Measurements from ENCODE around the gene GPR3. TPM values are rescaled to one million over a fixed set of nuclear protein-coding genes. Genes with fewer than 3 reads are reported as not detected.
"Not testable (repeated sequence)": the region's sequence is repeated elsewhere in the genome, so short reads cannot be mapped to it uniquely, and the experiment has no call there.

The GPR3 gene
- total and polyA plus RNA-seq, 2 of the 8 experiments (the other 6 are each of a cell fraction or from before 2014, with no cell fraction given), result 9.9 to 26.5 TPM

DNA sequence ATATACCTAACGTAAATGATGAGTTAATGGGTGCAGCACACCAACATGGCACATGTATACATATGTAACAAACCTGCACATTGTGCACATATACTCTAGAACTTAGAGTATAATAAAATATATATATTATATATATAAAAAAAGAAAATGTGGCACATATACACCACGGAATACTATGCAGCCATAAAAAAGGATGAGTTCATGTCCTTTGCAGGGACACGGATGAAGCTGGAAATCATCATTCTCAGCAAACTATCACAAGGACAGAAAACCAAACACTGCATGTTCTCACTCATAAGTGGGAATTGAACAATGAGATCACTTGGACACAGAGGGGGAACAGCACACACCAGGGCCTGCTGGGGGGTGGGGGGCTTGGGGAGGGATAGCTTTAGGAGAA, 7.6 kb upstream of the GPR3 start:
- H3K4me2 ChIP-seq (ENCODE audit: insufficient read depth in 1 of 2, low read depth in 2 of 2, low read length in 2 of 2); H2BK120ac ChIP-seq (replicated peaks; ENCODE audit: low read depth, low read length); H3K23me2 ChIP-seq (ENCODE audit: low read depth, low read length); H3K4me3 ChIP-seq (ENCODE audit: extremely low read depth in 1 of 4, insufficient read depth in 2 of 4, low read depth in 3 of 4, low read length in 4 of 4); H2AFZ ChIP-seq (ENCODE audit: low read length); H2BK12ac ChIP-seq (ENCODE audit: low read depth, low read length); H3K4me1 ChIP-seq (replicated peaks in 1 of 4; ENCODE audit: control insufficient read depth in 3 of 4, insufficient read depth in 4 of 4, low read length in 3 of 4); H3K18ac ChIP-seq (ENCODE audit: extremely low read depth, low read length); H4K91ac ChIP-seq (replicated peaks; ENCODE audit: insufficient read length, low read length); H3K27ac ChIP-seq (ENCODE audit: low read depth, low read length); H3K14ac ChIP-seq (ENCODE audit: insufficient read length); H4K5ac ChIP-seq (ENCODE audit: insufficient read length, low read depth, low read length); H4K8ac ChIP-seq (ENCODE audit: extremely low read depth, insufficient read depth, low read length); H3K23ac ChIP-seq (ENCODE audit: insufficient read length); H3K79me1 ChIP-seq (ENCODE audit: low read depth, low read length); H2BK5ac ChIP-seq (ENCODE audit: low read depth, low read length); FAIRE-seq; H2BK15ac ChIP-seq (ENCODE audit: low read length); DNase-seq (ENCODE audit: low read depth in 1 of 2, low spot score in 2 of 2); H3K56ac ChIP-seq (replicated peaks; ENCODE audit: insufficient read length, low read depth, low read length); H3K9me3 ChIP-seq (ENCODE audit: insufficient read depth in 2 of 2, low read depth in 1 of 2, low read length in 1 of 2); H3K36me3 ChIP-seq (ENCODE audit: control insufficient read depth in 2 of 4, insufficient read depth in 4 of 4, low read length in 3 of 4); H3K4ac ChIP-seq (replicated peaks; ENCODE audit: insufficient read length, low read depth, low read length); H3K9ac ChIP-seq (replicated peaks in 1 of 4; ENCODE audit: extremely low read depth in 1 of 4, low read depth in 3 of 4, low read length in 3 of 4); H2AK5ac ChIP-seq (ENCODE audit: low read depth, low read length); H2BK20ac ChIP-seq (ENCODE audit: low read length); H3K79me2 ChIP-seq (ENCODE audit: control insufficient read depth in 1 of 2, insufficient read depth in 2 of 2, low read length in 2 of 2); H4K20me1 ChIP-seq (replicated peaks in 1 of 2; ENCODE audit: control insufficient read depth in 1 of 2, insufficient read depth in 2 of 2, low read length in 2 of 2): not testable (repeated sequence)
- 84% methylated on average over 3 of the region's 3 CpGs; no CpG with 5 or more reads in 1 of the 2 experiments for WGBS, 2 experiments (ENCODE audit: extremely low coverage in 1 of 2, insufficient coverage in 1 of 2, insufficient read length in 1 of 2, insufficient replicate concordance in 2 of 2, low coverage in 1 of 2, low lambda C conversion rate in 2 of 2, missing lambda C conversion rate in 1 of 2)
- POLR2A ChIA-PET (ENCODE audit: partially characterized antibody), result interaction anchor here (0.6 to 3.5 kb wide), 5 partner anchors 16 to 1126 kb away, joined by 3 to 8 read pairs (median 4); no protein-coding TSS in a partner anchor
- CTCF ChIA-PET (ENCODE audit: partially characterized antibody), result interaction anchor here (0.6 to 18.9 kb wide), 9 partner anchors 14 to 221 kb away, joined by 3 to 625 read pairs (median 5); partner anchors contain the start of genes FCN3 and MAP3K6
- H3K27me3 ChIP-seq (replicated peaks in 1 of 4; ENCODE audit: control insufficient read depth in 3 of 4, extremely low read depth in 1 of 4, insufficient read depth in 3 of 4, low read length in 3 of 4), result peaks cover 0 to 16% (median 9%) of the 10 kb centered on the region in 4 experiments; a peak in 6 of 7 replicates

Data from H1 (cell line).